ENCODE results near the gene CASP8AP2. TPM values are rescaled to one million over a fixed set of nuclear protein-coding genes. Genes with fewer than 3 reads are reported as not detected.

The CASP8AP2 gene
- total RNA-seq, 1 donor from 2014 or later: 9.5 TPM

- DNase-seq (ENCODE audit: low read depth): no peak
- TF ChIP-seq CTCF (IDR thresholded peaks at IDR 0.05; ENCODE audit: insufficient read depth, low read length, poor library complexity, severe bottlenecking): no peak
- no peak overlapping the region for H3K4me3 ChIP-seq (ENCODE audit: low read depth, low read length)
Measured at GRCh38 chr6:89917801-89918366, 88.2 kb downstream of the CASP8AP2 start.

More at GRCh38 chr6:89917801-89918366, 88.2 kb downstream of the CASP8AP2 start:
- H3K36me3 ChIP-seq (ENCODE audit: control insufficient read depth, insufficient read depth, low read length): no peaks in the 10 kb centered on the region
- H3K27me3 ChIP-seq (ENCODE audit: control insufficient read depth, insufficient read depth, low read length): no peaks in the 10 kb centered on the region

Other genes with a start within 250 kb of the CASP8AP2 start
- 25.7 and 29.2 TPM in 2 replicates for gene LYRM2, start 191.1 kb upstream of the CASP8AP2 start, total RNA-seq
- gene MDN1, start 10.1 kb upstream of the CASP8AP2 start, total RNA-seq: 19.6 and 28.6 TPM in 2 replicates
- not detected in 2 replicates for gene GJA10, start 64.6 kb downstream of the CASP8AP2 start, total RNA-seq

Data from kidney epithelial cell (primary cell).